H54 (cell line): ENCODE data around the gene RPA1.

Experiments
- DNase-seq: peaks from one replicate; pipeline ENCODE4 v3.0.0; 2011; ENCODE audit warnings: low spot score, mixed read lengths; ENCODE audit not compliant: insufficient read length
- FAIRE-seq: peaks from 3 replicates; lab custom pipeline; 2011; peaks lifted over from hg19 to GRCh38; lab: Jason Lieb, UNC
- POLR2A ChIP-seq: IDR thresholded peaks from 2 replicates; pipeline ENCODE4 v1.6.1; 2011; ENCODE audit warnings: low read depth, mild to moderate bottlenecking, low read length

RPA1 gene

GRCh38 chr17:1899403-1900000, 69.7 kb downstream of the RPA1 start:
- FAIRE-seq (no peak), DNase-seq (no peak)
- TF ChIP-seq POLR2A: no peak

- DNase-seq (no peak), FAIRE-seq (no peak)
- TF ChIP-seq POLR2A: no peak
Measured at GRCh38 chr17:1904273-1905182, 74.7 kb downstream of the RPA1 start.

GRCh38 chr17:1905190-1905913, 75.5 kb downstream of the RPA1 start:
- no peak for DNase-seq
- no peak for FAIRE-seq

GRCh38 chr17:1906662-1907101, 76.9 kb downstream of the RPA1 start:
- DNase-seq (no peak), FAIRE-seq (no peak)
- no peak for TF ChIP-seq POLR2A

More at GRCh38 chr17:1905190-1905913, 75.5 kb downstream of the RPA1 start:
- TF ChIP-seq POLR2A: no peak

GRCh38 chr17:1907216-1907631, 77.4 kb downstream of the RPA1 start:
- FAIRE-seq (no peak), DNase-seq (no peak)
- TF ChIP-seq POLR2A: no peak

GRCh38 chr17:1907909-1908698, 78.3 kb downstream of the RPA1 start:
- FAIRE-seq (no peak), DNase-seq (no peak)
- no peak for TF ChIP-seq POLR2A

GRCh38 chr17:1908699-1909309, 79.0 kb downstream of the RPA1 start:
- no peak for TF ChIP-seq POLR2A
- FAIRE-seq (peak; percentile 61), DNase-seq (peak; percentile 66)

GRCh38 chr17:1909985-1910384, 80.2 kb downstream of the RPA1 start:
- TF ChIP-seq POLR2A: no peak
- FAIRE-seq (no peak), DNase-seq (no peak)

- no peak for DNase-seq
- no peak for TF ChIP-seq POLR2A
- FAIRE-seq: no peak
Measured at GRCh38 chr17:1912146-1912545, 82.3 kb downstream of the RPA1 start.

- TF ChIP-seq POLR2A: no peak
- no peak for FAIRE-seq
Measured at GRCh38 chr17:1913702-1914101, 83.9 kb downstream of the RPA1 start.

GRCh38 chr17:1914661-1915083, 84.9 kb downstream of the RPA1 start:
- FAIRE-seq (no peak), DNase-seq (no peak)
- TF ChIP-seq POLR2A: no peak

More at GRCh38 chr17:1913702-1914101, 83.9 kb downstream of the RPA1 start:
- no peak for DNase-seq

- no peak for DNase-seq
- TF ChIP-seq POLR2A: no peak
- no peak for FAIRE-seq
Measured at GRCh38 chr17:1915889-1916288, 86.1 kb downstream of the RPA1 start.

GRCh38 chr17:1916316-1916715, 86.5 kb downstream of the RPA1 start:
- no peak for FAIRE-seq

More at GRCh38 chr17:1916316-1916715, 86.5 kb downstream of the RPA1 start:
- no peak for TF ChIP-seq POLR2A
- DNase-seq: no peak
